HG02798 (cell line): ENCODE measurements around the gene WHRN.

Source experiments
- ATAC-seq: cut with Tn5 transposase; IDR thresholded peaks from one replicate; pipeline ENCODE4 v1.9.1; 2021; ENCODE audit warnings: mild to moderate bottlenecking; ENCODE audit not compliant: unreplicated experiment, poor library complexity

Gene WHRN

DNA sequence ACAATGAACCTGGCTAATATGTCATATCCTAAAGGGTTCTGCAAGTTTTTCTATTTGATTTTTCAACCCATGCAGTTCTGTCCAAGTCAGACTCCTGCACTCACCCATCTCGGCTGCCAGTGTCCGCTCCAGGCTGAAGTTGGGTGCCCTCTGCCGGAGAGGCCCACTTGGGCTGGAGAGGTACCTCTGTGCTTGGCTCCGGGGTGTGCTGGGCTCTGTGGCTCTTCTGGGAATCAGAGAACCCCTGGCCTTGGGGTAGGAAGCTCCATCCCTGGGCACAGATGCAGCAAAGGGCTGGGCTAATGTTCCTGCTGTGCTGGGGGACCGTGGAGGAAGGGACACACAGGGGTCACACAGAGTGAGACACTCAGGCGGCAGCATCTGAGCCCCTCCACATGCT is 149.5 kb downstream of the WHRN start:
- ATAC-seq = no peak
